Sigmoid colon (tissue), 7 donors: Measurements from ENCODE around the gene AACS. TPM values are rescaled to one million over a fixed set of nuclear protein-coding genes. Genes with fewer than 3 reads are reported as not detected.

Experiments used
- DNase-seq: peaks from one replicate; pipeline ENCODE4 v3.0.0-alpha.2; 2019
- H3K27ac ChIP-seq, 4 donors: fragments of 200-600 bp; sonication (generic); one replicate each; pipeline ENCODE4 v1.5.1; 2016 to 2019; ENCODE audit warnings: mild to moderate bottlenecking in 1 of 4
- H3K27me3 ChIP-seq, 3 donors: fragments of 200-600 bp; sonication (generic); one replicate each; pipeline ENCODE4 v1.5.1; 2019; ENCODE audit warnings: mild to moderate bottlenecking in 1 of 3
- H3K36me3 ChIP-seq, 4 donors: fragments of 200-600 bp; sonication (generic); one replicate each; pipeline ENCODE4 v1.5.1; 2016 to 2019
- H3K4me1 ChIP-seq, 4 donors: fragments of 200-600 bp; sonication (generic); one replicate each; pipeline ENCODE4 v1.5.1; 2017 to 2019
- H3K4me3 ChIP-seq, 4 donors: fragments of 200-600 bp; sonication (generic); one replicate each; pipeline ENCODE4 v1.5.1; 2017 to 2019; ENCODE audit warnings: mild to moderate bottlenecking in 2 of 4, moderate library complexity in 1 of 4
- H3K9me3 ChIP-seq, 4 donors: fragments of 200-600 bp in 3 of 4; sonication (generic) in 3 of 4; one replicate each; pipeline versions ENCODE4 v1.5.1 to v1.6.1; 2013 to 2019
- CTCF ChIP-seq, 4 experiments: fragments of 450-650 bp in 3 of 4; fragments of 200-600 bp in 1 of 4; IDR thresholded peaks; one replicate each; pipeline ENCODE4 v1.5.1; 2016 to 2019; ENCODE audit warnings: antibody characterized with exemption in 4 of 4, mild to moderate bottlenecking in 3 of 4, moderate library complexity in 2 of 4
- EP300 ChIP-seq, 4 donors: sonication (generic); formaldehyde crosslinking; IDR thresholded peaks; one replicate each; pipeline ENCODE4 v1.6.1; 2017; ENCODE audit warnings: antibody characterized with exemption in 4 of 4
- POLR2A ChIP-seq, 2 donors: fragments of 450-650 bp; IDR thresholded peaks; one replicate each; pipeline ENCODE4 v1.6.1; 2016; ENCODE audit warnings: antibody characterized with exemption in 2 of 2, mild to moderate bottlenecking in 2 of 2, moderate library complexity in 2 of 2
- POLR2AphosphoS5 ChIP-seq, 4 donors: sonication (generic); formaldehyde crosslinking; IDR thresholded peaks; one replicate each; pipeline ENCODE4 v1.6.1; 2017; ENCODE audit warnings: antibody characterized with exemption in 4 of 4
- WGBS, 2 donors: extraction: QIAGEN DNeasy Blood & Tissue Kit; methylation state at CpG; one replicate each; pipeline ENCODE4 v1.1.7; 2013; 5-methylcytosine and 5-hydroxymethylcytosine counted together
- intact Hi-C: fragments of 100-400 bp; cut with DNase I; formaldehyde crosslinking; loops from one replicate; pipeline ENCODE4 v1.15.1; 2023
- polyA plus RNA-seq, 3 donors: library from polyadenylated mRNA; stranded (reverse); fragments of 200-250 nt; gene quantifications; one replicate each; pipeline ENCODE4 v1.2.3, GENCODE V29; 2013
- total RNA-seq, 4 donors: library from RNA; depleted of rRNA; stranded (reverse); fragments of >200 nt; gene quantifications; one replicate each; pipeline ENCODE4 v1.1.0, GENCODE V29; 2016
- donor health status: healthy with polysubstance abuse.
- donor health status: Bipolar disorder and iron deficiency.
- donor health status: healthy.

The AACS gene
- total and polyA plus RNA-seq, 7 donors: 8.1 to 38.0 (median 12.7) TPM

GRCh38 chr12:125021096-125021495 lies 44.1 kb upstream of the AACS start:
- no peak overlapping the region for H3K27ac ChIP-seq
- H3K4me3 ChIP-seq: no peak overlapping the region
- H3K9me3 ChIP-seq: no peaks in the 10 kb centered on the region
- WGBS, 2 donors: 96 to 97% methylated on average over 9 of the region's 9 CpGs
- peaks cover 0 to 3% (median 0%) of the 10 kb centered on the region in 4 donors for H3K36me3 ChIP-seq
- intact Hi-C loops: no loop called here
- no peak for DNase-seq
- H3K27me3 ChIP-seq: no peaks in the 10 kb centered on the region
- no peaks in the 10 kb centered on the region for H3K4me1 ChIP-seq
- TF ChIP-seq CTCF (IDR thresholded peaks at IDR 0.05) (no peak), POLR2AphosphoS5 (IDR thresholded peaks at IDR 0.05) (no peak), POLR2A (IDR thresholded peaks at IDR 0.05) (no peak), EP300 (IDR thresholded peaks at IDR 0.05) (no peak)

GRCh38 chr12:125021771-125022170 lies 43.5 kb upstream of the AACS start:
- peaks cover 0 to 4% (median 0%) of the 10 kb centered on the region in 4 donors for H3K36me3 ChIP-seq
- intact Hi-C loops: no loop called here
- no peak for DNase-seq
- H3K4me1 ChIP-seq: no peaks in the 10 kb centered on the region
- TF ChIP-seq POLR2A (IDR thresholded peaks at IDR 0.05): no peak
- TF ChIP-seq POLR2AphosphoS5 (IDR thresholded peaks at IDR 0.05): no peak
- TF ChIP-seq CTCF (IDR thresholded peaks at IDR 0.05): no peak
- TF ChIP-seq EP300 (IDR thresholded peaks at IDR 0.05): no peak
- H3K9me3 ChIP-seq: no peaks in the 10 kb centered on the region
- H3K27ac ChIP-seq: no peak overlapping the region
- WGBS, 2 donors: 77 to 88% methylated on average over 5 of the region's 5 CpGs
- no peaks in the 10 kb centered on the region for H3K27me3 ChIP-seq
- H3K4me3 ChIP-seq: no peak overlapping the region

GRCh38 chr12:125023065-125023464 lies 42.2 kb upstream of the AACS start:
- DNase-seq: no peak
- Histone ChIP-seq H3K27me3 (no peaks in the 10 kb centered on the region), H3K36me3 (peaks cover 0 to 4% (median 0%) of the 10 kb centered on the region in 4 donors), H3K4me3 (no peak overlapping the region), H3K9me3 (no peaks in the 10 kb centered on the region), H3K27ac (no peak overlapping the region), H3K4me1 (no peaks in the 10 kb centered on the region)
- intact Hi-C loops: no loop called here
- TF ChIP-seq POLR2A (IDR thresholded peaks at IDR 0.05): no peak
- 98 to 100% methylated on average over 2 of the region's 2 CpGs for WGBS, 2 donors

- H3K27ac ChIP-seq: no peak overlapping the region
- intact Hi-C loops: no loop called here
- no peak for DNase-seq
- 94 to 95% methylated on average over 43 of the region's 43 CpGs for WGBS, 2 donors
- no peak overlapping the region for H3K4me3 ChIP-seq
- no peaks in the 10 kb centered on the region for H3K27me3 ChIP-seq
- TF ChIP-seq POLR2A (IDR thresholded peaks at IDR 0.05) (no peak), POLR2AphosphoS5 (IDR thresholded peaks at IDR 0.05) (no peak), EP300 (IDR thresholded peaks at IDR 0.05) (no peak), CTCF (IDR thresholded peaks at IDR 0.05) (no peak)
- H3K36me3 ChIP-seq: peaks cover 0 to 4% (median 0%) of the 10 kb centered on the region in 4 donors
- no peaks in the 10 kb centered on the region for H3K9me3 ChIP-seq
- H3K4me1 ChIP-seq: no peaks in the 10 kb centered on the region
Observed at GRCh38 chr12:125024949-125025563, 40.2 kb upstream of the AACS start.

- peaks cover 0 to 4% (median 0%) of the 10 kb centered on the region in 4 donors for H3K36me3 ChIP-seq
- H3K4me3 ChIP-seq: no peak overlapping the region
- no peak for TF ChIP-seq POLR2AphosphoS5 (IDR thresholded peaks at IDR 0.05)
- TF ChIP-seq POLR2A (IDR thresholded peaks at IDR 0.05): no peak
- TF ChIP-seq EP300 (IDR thresholded peaks at IDR 0.05): no peak
- no peak for TF ChIP-seq CTCF (IDR thresholded peaks at IDR 0.05)
- H3K27me3 ChIP-seq: no peaks in the 10 kb centered on the region
- no peaks in the 10 kb centered on the region for H3K9me3 ChIP-seq
- intact Hi-C loops: no loop called here
- H3K4me1 ChIP-seq: no peaks in the 10 kb centered on the region
- H3K27ac ChIP-seq: no peak overlapping the region
- WGBS, 2 donors: 93 to 94% methylated on average over 9 of the region's 9 CpGs
- DNase-seq: no peak
Observed at GRCh38 chr12:125025606-125026235, 39.5 kb upstream of the AACS start.
